Osteoblast (primary cell): Measurements from ENCODE around the gene WDFY4. TPM values are rescaled to one million over a fixed set of nuclear protein-coding genes. Genes with fewer than 3 reads are reported as not detected.

ENCODE experiments used
- DNase-seq: peaks from one replicate; pipeline ENCODE4 v3.0.0; 2011; ENCODE audit warnings: low spot score, mixed read lengths; ENCODE audit not compliant: insufficient read length; ENCODE audit errors: missing footprints
- H2AFZ ChIP-seq: 2 replicates; pipeline ENCODE4 v1.6.0; 2011; ENCODE audit warnings: mild to moderate bottlenecking, low read length
- H3K27ac ChIP-seq: 2 replicates; pipeline ENCODE4 v1.5.1; 2011; ENCODE audit warnings: mild to moderate bottlenecking, low read depth, low read length, moderate library complexity
- H3K27me3 ChIP-seq: 2 replicates; pipeline ENCODE4 v1.6.0; 2012; ENCODE audit warnings: mild to moderate bottlenecking, control low read depth, inconsistent platforms, low read length, moderate library complexity; ENCODE audit not compliant: insufficient read depth
- H3K36me3 ChIP-seq: 2 replicates; pipeline ENCODE4 v1.5.1; 2011; ENCODE audit warnings: mild to moderate bottlenecking, low read length, control low read depth, moderate library complexity; ENCODE audit not compliant: insufficient read depth
- H3K4me1 ChIP-seq: 2 replicates; pipeline ENCODE4 v1.5.1; 2011; ENCODE audit warnings: mild to moderate bottlenecking, low read length, control low read depth, moderate library complexity; ENCODE audit not compliant: insufficient read depth
- H3K4me2 ChIP-seq: 2 replicates; pipeline ENCODE4 v1.6.0; 2011; ENCODE audit warnings: mild to moderate bottlenecking, low read length; ENCODE audit not compliant: insufficient read depth
- H3K4me3 ChIP-seq: fragments of 200-600 bp; sonication (generic); 3 replicates; pipeline ENCODE4 v1.5.1; 2012; ENCODE audit warnings: mild to moderate bottlenecking, low read length, inconsistent platforms; ENCODE audit not compliant: insufficient read depth
- H3K79me2 ChIP-seq: 2 replicates; pipeline ENCODE4 v1.6.0; 2012; ENCODE audit warnings: mild to moderate bottlenecking, low read length, control low read depth, inconsistent platforms; ENCODE audit not compliant: insufficient read depth
- H3K9me3 ChIP-seq: 2 replicates; pipeline ENCODE4 v1.5.1; 2011; ENCODE audit warnings: low read depth, low read length, control low read depth
- H4K20me1 ChIP-seq: 2 replicates; pipeline ENCODE4 v1.6.0; 2012; ENCODE audit warnings: mild to moderate bottlenecking, low read length, control low read depth; ENCODE audit not compliant: insufficient read depth
- CTCF ChIP-seq: IDR thresholded peaks from 2 replicates; pipeline ENCODE4 v1.5.1; 2011; ENCODE audit warnings: mild to moderate bottlenecking, low read depth, low read length, moderate library complexity; ENCODE audit errors: extremely low read depth
- total RNA-seq: library from RNA; depleted of rRNA; stranded (reverse); fragments of >200 nt; gene quantifications from 2 replicates; pipeline ENCODE4 v1.2.3, GENCODE V29; 2012

Gene WDFY4
- total RNA-seq, 1 donor: 0.36 TPM

- Histone ChIP-seq H3K79me2 (no peaks in the 10 kb centered on the region), H3K9me3 (no peaks in the 10 kb centered on the region), H3K27me3 (peaks cover 8% of the 10 kb centered on the region), H3K36me3 (no peaks in the 10 kb centered on the region), H3K4me3 (no peak overlapping the region), H3K4me2 (no peak overlapping the region), H3K27ac (no peak overlapping the region), H3K4me1 (no peaks in the 10 kb centered on the region), H2AFZ (no peak overlapping the region), H4K20me1 (no peaks in the 10 kb centered on the region)
- no peak for TF ChIP-seq CTCF
- DNase-seq: no peak
Observed at GRCh38 chr10:48926255-48926654, 241.6 kb downstream of the WDFY4 start.

GRCh38 chr10:48926764-48927540 lies 242.3 kb downstream of the WDFY4 start:
- Histone ChIP-seq H4K20me1 (no peaks in the 10 kb centered on the region), H3K9me3 (no peaks in the 10 kb centered on the region), H3K4me1 (no peaks in the 10 kb centered on the region), H3K27ac (no peak overlapping the region), H3K4me2 (no peak overlapping the region), H2AFZ (no peak overlapping the region), H3K27me3 (peaks cover 8% of the 10 kb centered on the region), H3K79me2 (no peaks in the 10 kb centered on the region), H3K4me3 (no peak overlapping the region), H3K36me3 (no peaks in the 10 kb centered on the region)
- TF ChIP-seq CTCF: no peak
- DNase-seq: no peak

- Histone ChIP-seq H2AFZ (no peak overlapping the region), H4K20me1 (no peaks in the 10 kb centered on the region), H3K79me2 (no peaks in the 10 kb centered on the region), H3K9me3 (no peaks in the 10 kb centered on the region), H3K27ac (no peak overlapping the region), H3K4me2 (no peak overlapping the region), H3K4me1 (no peaks in the 10 kb centered on the region), H3K27me3 (peaks cover 8% of the 10 kb centered on the region), H3K36me3 (no peaks in the 10 kb centered on the region), H3K4me3 (no peak overlapping the region)
- TF ChIP-seq CTCF: no peak
- DNase-seq: no peak
Observed at GRCh38 chr10:48929413-48929990, 244.8 kb downstream of the WDFY4 start.

- Histone ChIP-seq H3K4me3 (no peak overlapping the region), H3K79me2 (no peaks in the 10 kb centered on the region), H3K4me2 (no peak overlapping the region), H2AFZ (no peak overlapping the region), H3K4me1 (no peaks in the 10 kb centered on the region), H3K27me3 (peaks cover 11% of the 10 kb centered on the region), H3K36me3 (no peaks in the 10 kb centered on the region), H3K27ac (no peak overlapping the region), H3K9me3 (no peaks in the 10 kb centered on the region), H4K20me1 (no peaks in the 10 kb centered on the region)
- no peak for DNase-seq
- TF ChIP-seq CTCF: no peak
Observed at GRCh38 chr10:48931188-48931587, 246.5 kb downstream of the WDFY4 start.
